HEK293 (cell line): ENCODE measurements around the gene KSR1.

Experiments used
- ZNF624 ChIP-seq: fragments of 450-650 bp; formaldehyde crosslinking; IDR thresholded peaks from 2 replicates; pipeline ENCODE4 v1.5.1; 2017; ENCODE audit warnings: missing biosample characterization, missing genetic modification characterization
- ZSCAN30 ChIP-seq: fragments of 450-650 bp; IDR thresholded peaks from 2 replicates; pipeline ENCODE4 v1.5.1; 2018; ENCODE audit warnings: missing biosample characterization, mild to moderate bottlenecking, missing genetic modification characterization, moderate library complexity

- no peak for TF ChIP-seq ZNF624 (tag by site-specific recombination)
- no peak for TF ChIP-seq ZSCAN30 (tag by site-specific recombination)
Measured at GRCh38 chr17:27543464-27543856, 87.2 kb downstream of the KSR1 start.
